ENCODE results near the gene ALAS1.

DNA sequence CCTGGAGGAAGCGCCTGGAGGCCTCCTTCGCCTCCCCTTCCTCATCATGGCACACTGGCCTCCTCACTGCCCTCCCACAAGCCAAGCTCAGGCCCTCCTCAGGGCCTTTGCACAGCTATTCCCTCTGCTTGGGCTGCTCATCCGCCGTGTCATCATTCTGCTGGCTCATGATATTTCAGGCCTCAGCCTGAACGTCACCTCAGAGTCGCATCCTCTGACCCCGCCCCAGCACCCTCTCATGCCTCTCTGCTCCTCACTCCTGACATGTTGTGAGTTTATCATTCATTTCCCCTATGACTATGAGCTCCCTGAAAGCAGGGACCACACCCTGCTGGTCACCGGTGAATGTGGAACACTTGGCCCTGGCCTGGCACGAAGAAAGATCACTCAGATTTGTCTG is 23.1 kb upstream of the ALAS1 start:
- TF ChIP-seq CTCF (IDR thresholded peaks at IDR 0.05) (no peak), POLR2A (IDR thresholded peaks at IDR 0.05) (no peak)

All from adrenal gland (tissue), 5 donors.